HepG2 (cell line): ENCODE data around the gene XPC. TPM values are rescaled to one million over a fixed set of nuclear protein-coding genes. Genes with fewer than 3 reads are reported as not detected.

ENCODE experiments used
- ATAC-seq: fragments of 200-7000 bp; cut with Tn5 transposase; 3 replicates; pipeline ENCODE4 v1.9.1; 2020; ENCODE audit warnings: mild to moderate bottlenecking, moderate library complexity
- BruUV-seq: library from RNA; stranded (reverse); fragments of 400-500 nt; replicated peaks from 2 replicates; lab custom pipeline; 2021; lab: Mats Ljungman, UMichigan
- CTCF ChIA-PET: fragments of 300-600 bp; formaldehyde crosslinking; extraction: SDS; loops from one replicate; lab custom pipeline; 2021; ENCODE audit warnings: low total read pairs, inconsistent platforms, low intra/inter-chr PET ratio; lab: Yijun Ruan, JAX
- POLR2A ChIA-PET: fragments of 350-600 bp; sonication (Branson Sonifier 250); formaldehyde crosslinking; loops from one replicate; lab custom pipeline; 2020; ENCODE audit warnings: antibody characterized with exemption, inconsistent platforms; lab: Yijun Ruan, JAX
- DNase-seq: peaks from one replicate; pipeline ENCODE4 v3.0.0-alpha.2; 2015; ENCODE audit warnings: low spot score
- FAIRE-seq: peaks from 3 replicates; lab custom pipeline; 2011; peaks lifted over from hg19 to GRCh38; lab: Jason Lieb, UNC
- H2AFZ ChIP-seq: one replicate; pipeline ENCODE4 v1.6.1; 2011; ENCODE audit warnings: low read length, inconsistent platforms
- H3K27ac ChIP-seq: fragments of 300-600 bp; 3 replicates; pipeline ENCODE4 v1.8.0; 2011; ENCODE audit warnings: mixed run types, mild to moderate bottlenecking, mixed read lengths, low read length, inconsistent platforms; ENCODE audit not compliant: insufficient read depth; ENCODE audit errors: extremely low read length
- H3K27me3 ChIP-seq, 2 experiments: fragments of 200-600 bp in 1 of 2; 2 replicates in 1 of 2; 3 replicates in 1 of 2; pipeline versions ENCODE4 v1.6.0 to v1.8.0; 2011; ENCODE audit warnings: low read length in 2 of 2, mild to moderate bottlenecking in 2 of 2, moderate library complexity in 2 of 2, inconsistent platforms in 1 of 2; ENCODE audit not compliant: insufficient read depth in 2 of 2, control insufficient read depth in 1 of 2
- H3K36me3 ChIP-seq, 2 experiments: fragments of 200-600 bp in 1 of 2; replicated peaks in 1 of 2; 2 replicates in 1 of 2; 3 replicates in 1 of 2; pipeline versions ENCODE4 v1.5.1 to v1.8.0; 2011; ENCODE audit warnings: low read length in 2 of 2, inconsistent platforms in 1 of 2; ENCODE audit not compliant: insufficient read depth in 2 of 2, control insufficient read depth in 1 of 2
- H3K4me1 ChIP-seq: 2 replicates; pipeline ENCODE4 v1.5.1; 2012; ENCODE audit warnings: low read length, inconsistent platforms; ENCODE audit not compliant: insufficient read depth
- H3K4me2 ChIP-seq: 2 replicates; pipeline ENCODE4 v1.6.0; 2011; ENCODE audit warnings: low read depth, low read length, inconsistent platforms
- H3K4me3 ChIP-seq, 3 experiments: fragments of 200-600 bp in 1 of 3; sonication (generic), shearing (Covaris generic) in 1 of 3; replicated peaks in 1 of 3; 2 replicates each; pipeline ENCODE4 v1.5.1; 2011 to 2016; ENCODE audit warnings: low read length in 3 of 3, inconsistent platforms in 2 of 3, low read depth in 2 of 3, mild to moderate bottlenecking in 2 of 3, control low read depth in 1 of 3, mixed read lengths in 1 of 3; ENCODE audit not compliant: insufficient read depth in 1 of 3
- H3K79me2 ChIP-seq: one replicate; pipeline ENCODE4 v1.6.1; 2011; ENCODE audit warnings: low read length, inconsistent platforms; ENCODE audit not compliant: insufficient read depth
- H3K9ac ChIP-seq: 2 replicates; pipeline ENCODE4 v1.6.0; 2011; ENCODE audit warnings: mild to moderate bottlenecking, low read depth, low read length, inconsistent platforms; ENCODE audit not compliant: insufficient read depth
- H3K9me3 ChIP-seq: 2 replicates; pipeline ENCODE4 v1.5.1; 2012; ENCODE audit warnings: mild to moderate bottlenecking, low read length
- H4K20me1 ChIP-seq: 2 replicates; pipeline ENCODE4 v1.6.0; 2011; ENCODE audit warnings: inconsistent platforms, mild to moderate bottlenecking, low read length, moderate library complexity; ENCODE audit not compliant: insufficient read depth
- AGO2 ChIP-seq: fragments of 200-400 bp; formaldehyde crosslinking; optimal IDR thresholded peaks from 2 replicates; pipeline ENCODE3; 2017; ENCODE audit warnings: mild to moderate bottlenecking, low read depth, low read length, moderate library complexity
- ARNTL ChIP-seq: sonication (generic); formaldehyde crosslinking; IDR thresholded peaks from 2 replicates; pipeline ENCODE4 v1.4.0; 2020; ENCODE audit warnings: mild to moderate bottlenecking, missing genetic modification reagents
- CHD2 ChIP-seq: IDR thresholded peaks from 2 replicates; pipeline ENCODE4 v1.6.1; 2011; ENCODE audit warnings: low read depth, low read length, improper control_type of control experiment
- MYNN ChIP-seq: sonication (generic); formaldehyde crosslinking; IDR thresholded peaks from 2 replicates; pipeline ENCODE4 v1.4.0; 2020; ENCODE audit warnings: mild to moderate bottlenecking, low read depth, missing genetic modification reagents
- RELA ChIP-seq: sonication (generic); formaldehyde crosslinking; IDR thresholded peaks from 2 replicates; pipeline ENCODE4 v1.4.0; 2020; ENCODE audit warnings: missing genetic modification reagents
- ZMYM4 ChIP-seq: sonication (generic); formaldehyde crosslinking; IDR thresholded peaks from 2 replicates; pipeline ENCODE4 v1.8.1; 2023; ENCODE audit warnings: mild to moderate bottlenecking, missing genetic modification reagents
- ZNF619 ChIP-seq: sonication (generic); formaldehyde crosslinking; IDR thresholded peaks from 2 replicates; pipeline ENCODE4 v1.4.0; 2020; ENCODE audit warnings: mild to moderate bottlenecking, missing genetic modification reagents
- ZSCAN9 ChIP-seq: IDR thresholded peaks from 2 replicates; pipeline ENCODE4 v1.6.1; 2016; ENCODE audit warnings: borderline replicate concordance
- WGBS: methylation state at CpG from one replicate; pipeline ENCODE4 v1.1.6; 2017; ENCODE audit warnings: low lambda C conversion rate; 5-methylcytosine and 5-hydroxymethylcytosine counted together
- in situ Hi-C: cut with HindIII; loops from 2 replicates; pipeline ENCODE4 v1.10.0; 2017; ENCODE audit warnings: low pct_unique_long_range_greater_than_20kb; ENCODE audit not compliant: extremely low pct_ligation_motif_present
- intact Hi-C: fragments of 100-400 bp; cut with micrococcal nuclease; formaldehyde crosslinking; loops from one replicate; pipeline ENCODE4 v1.10.0; 2022; ENCODE audit not compliant: unreplicated experiment
- polyA plus RNA-seq, 8 experiments: library from polyadenylated mRNA; depleted of rRNA in 3 of 8; stranded (reverse) in 7 of 8; unstranded in 1 of 8; fragments of >200 nt; fragmentation: Illumina TruSeq in 4 of 8; extraction: Trizol in 4 of 8; gene quantifications; 2 replicates each; pipeline versions ENCODE4 v1.2.1 to v1.2.3, GENCODE V29; 2011 to 2016; ENCODE audit warnings: low read depth in 4 of 8, missing spikeins in 1 of 8, mixed read lengths in 1 of 8; ENCODE audit not compliant: insufficient read depth in 1 of 8
- total RNA-seq, 5 experiments: library from RNA; depleted of rRNA; stranded (reverse); fragments of >200 nt; fragmentation: Illumina TruSeq; extraction: Trizol; gene quantifications; 2 replicates each; pipeline ENCODE4 v1.2.3, GENCODE V29; 2016; ENCODE audit warnings: low read depth in 1 of 5
- TF ChIP-seq, protein P1 (sequence below): sonication (generic); formaldehyde crosslinking; IDR thresholded peaks from 2 replicates; pipeline ENCODE4 v1.8.0; 2022; ENCODE audit warnings: mild to moderate bottlenecking, missing genetic modification reagents, borderline replicate concordance
- TF ChIP-seq, protein P2 (sequence below): IDR thresholded peaks from 2 replicates; pipeline ENCODE4 v1.6.1; 2018; ENCODE audit warnings: missing genetic modification reagents, mild to moderate bottlenecking, missing compliant biosample characterization
- TF ChIP-seq, protein P3 (sequence below): sonication (generic); formaldehyde crosslinking; IDR thresholded peaks from 2 replicates; pipeline ENCODE4 v1.5.0; 2020; ENCODE audit warnings: missing genetic modification reagents
- TF ChIP-seq, protein P4 (sequence below): sonication (generic); formaldehyde crosslinking; IDR thresholded peaks from 2 replicates; pipeline ENCODE4 v1.9.0; 2022; ENCODE audit warnings: low read depth, missing genetic modification reagents
- TF ChIP-seq, protein P5 (sequence below), 2 experiments: IDR thresholded peaks; 2 replicates each; pipeline ENCODE4 v1.6.1; 2011 to 2012; ENCODE audit warnings: low read length in 2 of 2, borderline replicate concordance in 1 of 2, low read depth in 1 of 2, mild to moderate bottlenecking in 1 of 2, moderate library complexity in 1 of 2

The XPC gene
- total and polyA plus RNA-seq, 2 of the 13 experiments (the other 11 are each of a cell fraction or from before 2014, with no cell fraction given): 9.4 to 24.1 TPM

DNA sequence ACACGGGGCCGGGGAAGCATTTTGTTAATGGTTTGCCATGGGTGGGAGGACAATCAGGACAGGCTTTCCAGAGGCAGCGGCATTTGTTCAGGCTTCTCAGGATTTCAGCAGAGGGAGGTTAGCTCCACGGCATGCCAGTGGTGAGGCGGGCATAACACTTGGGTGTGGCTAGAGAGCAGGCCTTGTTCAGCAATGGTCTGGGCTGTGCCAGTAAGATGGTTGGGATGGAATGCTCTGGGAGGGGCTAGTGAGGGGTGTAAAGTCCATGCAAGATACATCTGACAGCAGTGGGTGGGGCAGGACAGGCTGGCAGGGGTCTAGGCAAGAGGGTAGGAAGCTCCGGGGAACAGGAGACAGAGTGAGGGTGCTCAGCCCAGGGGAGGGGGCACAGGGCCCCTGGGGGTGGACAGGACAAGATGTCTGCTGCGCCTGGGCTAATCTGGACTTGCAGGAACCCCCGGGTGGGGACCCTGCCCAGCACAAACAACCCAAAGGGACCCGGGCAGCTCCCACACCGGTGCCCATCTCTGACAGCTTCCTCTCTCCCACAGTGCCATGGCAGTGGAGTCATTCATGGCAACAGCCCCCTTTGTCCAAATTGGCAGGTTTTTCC is 45.1 kb downstream of the XPC start (continued):
- TF ChIP-seq ARNTL (CRISPR knock-in tag): no peak
- TF ChIP-seq RELA (CRISPR knock-in tag): no peak

DNA sequence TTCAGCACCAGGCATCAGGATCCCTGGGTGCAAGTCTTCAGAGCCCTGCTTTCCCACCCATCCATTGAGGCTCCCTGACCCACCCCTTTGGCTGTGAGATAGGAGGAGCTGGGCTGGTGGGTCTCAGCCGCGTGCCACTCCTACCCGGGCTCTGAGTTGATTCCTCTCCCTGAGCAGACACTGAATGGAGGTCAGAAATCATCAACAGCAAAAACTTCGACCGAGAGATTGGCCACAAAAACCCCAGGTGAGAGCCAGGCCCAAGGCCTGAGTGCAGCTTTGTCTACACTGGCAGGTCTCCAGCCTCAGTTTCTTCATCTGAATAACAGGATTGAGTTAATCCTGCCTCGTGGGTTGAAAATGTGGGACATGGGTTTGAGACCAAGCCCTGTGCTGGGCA is 45.7 kb downstream of the XPC start:
- no peak overlapping the region for H3K9ac ChIP-seq
- ChIA-PET CTCF (no interaction called here), POLR2A (interaction anchor here (0.8 to 3.5 kb wide), 4 partner anchors 8 to 46 kb away, joined by 3 to 21 read pairs (median 6); partner anchors contain the start of genes CHCHD4, LSM3, TMEM43 and XPC)
- H3K4me2 ChIP-seq: no peak overlapping the region
- no peak overlapping the region for H3K27ac ChIP-seq
- 92% methylated on average over 6 of the region's 6 CpGs for WGBS
- peaks cover 15% of the 10 kb centered on the region for H3K4me1 ChIP-seq
- in situ Hi-C loops: no loop called here
- BruUV-seq: no TSS peak
- DNase-seq: no peak
- no peaks in the 10 kb centered on the region for H3K9me3 ChIP-seq
- H2AFZ ChIP-seq: no peak overlapping the region
- H3K79me2 ChIP-seq: peaks cover 11% of the 10 kb centered on the region
- peaks cover 39 to 85% of the 10 kb centered on the region in 2 experiments for H3K36me3 ChIP-seq
- no peak overlapping the region for H3K4me3 ChIP-seq
- H4K20me1 ChIP-seq: 0 out of 2 replicates have a peak, but pooled peaks cover under 1% of the 10 kb centered on the region
- no peak for FAIRE-seq
- TF ChIP-seq ZMYM4 (CRISPR knock-in tag) (no peak), CHD2 (no peak), ZNF619 (CRISPR knock-in tag) (no peak), MYNN (CRISPR knock-in tag) (no peak), AGO2 (no peak), ZSCAN9 (CRISPR knock-in tag) (no peak)
- TF ChIP-seq, protein P1, sequence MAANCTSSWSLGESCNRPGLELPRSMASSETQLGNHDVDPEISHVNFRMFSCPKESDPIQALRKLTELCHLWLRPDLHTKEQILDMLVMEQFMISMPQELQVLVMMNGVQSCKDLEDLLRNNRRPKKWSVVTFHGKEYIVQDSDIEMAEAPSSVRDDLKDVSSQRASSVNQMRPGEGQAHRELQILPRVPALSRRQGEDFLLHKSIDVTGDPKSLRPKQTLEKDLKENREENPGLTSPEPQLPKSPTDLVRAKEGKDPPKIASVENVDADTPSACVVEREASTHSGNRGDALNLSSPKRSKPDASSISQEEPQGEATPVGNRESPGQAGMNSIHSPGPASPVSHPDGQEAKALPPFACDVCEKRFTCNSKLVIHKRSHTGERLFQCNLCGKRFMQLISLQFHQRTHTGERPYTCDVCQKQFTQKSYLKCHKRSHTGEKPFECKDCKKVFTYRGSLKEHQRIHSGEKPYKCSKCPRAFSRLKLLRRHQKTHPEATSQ (CRISPR knock-in tag): no peak
- TF ChIP-seq, protein P2, sequence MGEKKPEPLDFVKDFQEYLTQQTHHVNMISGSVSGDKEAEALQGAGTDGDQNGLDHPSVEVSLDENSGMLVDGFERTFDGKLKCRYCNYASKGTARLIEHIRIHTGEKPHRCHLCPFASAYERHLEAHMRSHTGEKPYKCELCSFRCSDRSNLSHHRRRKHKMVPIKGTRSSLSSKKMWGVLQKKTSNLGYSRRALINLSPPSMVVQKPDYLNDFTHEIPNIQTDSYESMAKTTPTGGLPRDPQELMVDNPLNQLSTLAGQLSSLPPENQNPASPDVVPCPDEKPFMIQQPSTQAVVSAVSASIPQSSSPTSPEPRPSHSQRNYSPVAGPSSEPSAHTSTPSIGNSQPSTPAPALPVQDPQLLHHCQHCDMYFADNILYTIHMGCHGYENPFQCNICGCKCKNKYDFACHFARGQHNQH (CRISPR knock-in tag): no peak
- TF ChIP-seq, protein P3, sequence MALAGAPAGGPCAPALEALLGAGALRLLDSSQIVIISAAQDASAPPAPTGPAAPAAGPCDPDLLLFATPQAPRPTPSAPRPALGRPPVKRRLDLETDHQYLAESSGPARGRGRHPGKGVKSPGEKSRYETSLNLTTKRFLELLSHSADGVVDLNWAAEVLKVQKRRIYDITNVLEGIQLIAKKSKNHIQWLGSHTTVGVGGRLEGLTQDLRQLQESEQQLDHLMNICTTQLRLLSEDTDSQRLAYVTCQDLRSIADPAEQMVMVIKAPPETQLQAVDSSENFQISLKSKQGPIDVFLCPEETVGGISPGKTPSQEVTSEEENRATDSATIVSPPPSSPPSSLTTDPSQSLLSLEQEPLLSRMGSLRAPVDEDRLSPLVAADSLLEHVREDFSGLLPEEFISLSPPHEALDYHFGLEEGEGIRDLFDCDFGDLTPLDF (CRISPR knock-in tag): no peak
- TF ChIP-seq, protein P4, sequence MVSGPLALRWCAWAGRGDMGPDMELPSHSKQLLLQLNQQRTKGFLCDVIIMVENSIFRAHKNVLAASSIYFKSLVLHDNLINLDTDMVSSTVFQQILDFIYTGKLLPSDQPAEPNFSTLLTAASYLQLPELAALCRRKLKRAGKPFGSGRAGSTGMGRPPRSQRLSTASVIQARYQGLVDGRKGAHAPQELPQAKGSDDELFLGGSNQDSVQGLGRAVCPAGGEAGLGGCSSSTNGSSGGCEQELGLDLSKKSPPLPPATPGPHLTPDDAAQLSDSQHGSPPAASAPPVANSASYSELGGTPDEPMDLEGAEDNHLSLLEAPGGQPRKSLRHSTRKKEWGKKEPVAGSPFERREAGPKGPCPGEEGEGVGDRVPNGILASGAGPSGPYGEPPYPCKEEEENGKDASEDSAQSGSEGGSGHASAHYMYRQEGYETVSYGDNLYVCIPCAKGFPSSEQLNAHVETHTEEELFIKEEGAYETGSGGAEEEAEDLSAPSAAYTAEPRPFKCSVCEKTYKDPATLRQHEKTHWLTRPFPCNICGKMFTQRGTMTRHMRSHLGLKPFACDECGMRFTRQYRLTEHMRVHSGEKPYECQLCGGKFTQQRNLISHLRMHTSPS: no peak
- TF ChIP-seq, protein P5, sequence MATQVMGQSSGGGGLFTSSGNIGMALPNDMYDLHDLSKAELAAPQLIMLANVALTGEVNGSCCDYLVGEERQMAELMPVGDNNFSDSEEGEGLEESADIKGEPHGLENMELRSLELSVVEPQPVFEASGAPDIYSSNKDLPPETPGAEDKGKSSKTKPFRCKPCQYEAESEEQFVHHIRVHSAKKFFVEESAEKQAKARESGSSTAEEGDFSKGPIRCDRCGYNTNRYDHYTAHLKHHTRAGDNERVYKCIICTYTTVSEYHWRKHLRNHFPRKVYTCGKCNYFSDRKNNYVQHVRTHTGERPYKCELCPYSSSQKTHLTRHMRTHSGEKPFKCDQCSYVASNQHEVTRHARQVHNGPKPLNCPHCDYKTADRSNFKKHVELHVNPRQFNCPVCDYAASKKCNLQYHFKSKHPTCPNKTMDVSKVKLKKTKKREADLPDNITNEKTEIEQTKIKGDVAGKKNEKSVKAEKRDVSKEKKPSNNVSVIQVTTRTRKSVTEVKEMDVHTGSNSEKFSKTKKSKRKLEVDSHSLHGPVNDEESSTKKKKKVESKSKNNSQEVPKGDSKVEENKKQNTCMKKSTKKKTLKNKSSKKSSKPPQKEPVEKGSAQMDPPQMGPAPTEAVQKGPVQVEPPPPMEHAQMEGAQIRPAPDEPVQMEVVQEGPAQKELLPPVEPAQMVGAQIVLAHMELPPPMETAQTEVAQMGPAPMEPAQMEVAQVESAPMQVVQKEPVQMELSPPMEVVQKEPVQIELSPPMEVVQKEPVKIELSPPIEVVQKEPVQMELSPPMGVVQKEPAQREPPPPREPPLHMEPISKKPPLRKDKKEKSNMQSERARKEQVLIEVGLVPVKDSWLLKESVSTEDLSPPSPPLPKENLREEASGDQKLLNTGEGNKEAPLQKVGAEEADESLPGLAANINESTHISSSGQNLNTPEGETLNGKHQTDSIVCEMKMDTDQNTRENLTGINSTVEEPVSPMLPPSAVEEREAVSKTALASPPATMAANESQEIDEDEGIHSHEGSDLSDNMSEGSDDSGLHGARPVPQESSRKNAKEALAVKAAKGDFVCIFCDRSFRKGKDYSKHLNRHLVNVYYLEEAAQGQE (IDR thresholded peaks at IDR 0.05; ENCODE audit: borderline replicate concordance in 1 of 2, low read depth in 1 of 2, low read length in 2 of 2): no peak
- intact Hi-C loops: no loop called here
- H3K27me3 ChIP-seq: no peaks in the 10 kb centered on the region
- no peak for ATAC-seq
